ENCODE data around the gene ZNF324B.
"Not testable (repeated sequence)": the region's sequence is repeated elsewhere in the genome, so short reads cannot be mapped to it uniquely, and the experiment has no call there.

The ZNF324B gene

GRCh38 chr19:58466760-58467589 is 15.6 kb downstream of the ZNF324B start, which contains the start of gene ZNF324:
Gene ZNF324 (plus strand): TSS chr19:58467080. CDS start chr19:58469186, 2,106 bp downstream.
- peaks cover 4% of the 10 kb centered on the region for H3K36me3 Mint-ChIP-seq (ENCODE audit: low read depth)
- peaks cover 3% of the 10 kb centered on the region for H3K27me3 Mint-ChIP-seq (ENCODE audit: low read depth)
- peak within 1 kb of the TSS; percentile 87 to 89 (median 89) for H3K4me3 Mint-ChIP-seq
- peak within 1 kb of the TSS in 2 of 3 experiments; percentile 35 to 51 for H3K27ac Mint-ChIP-seq
- H3K9me3 Mint-ChIP-seq = no peaks in the 10 kb centered on the region
- TF ChIP-seq CTCF (IDR thresholded peaks at IDR 0.05; ENCODE audit: unreplicated experiment in 3 of 3) = no peak
- H3K4me1 Mint-ChIP-seq = peaks cover 12% of the 10 kb centered on the region

GRCh38 chr19:58468216-58468839 is 16.9 kb downstream of the ZNF324B start:
- peaks cover 3% of the 10 kb centered on the region for H3K27me3 Mint-ChIP-seq (ENCODE audit: low read depth)
- H3K36me3 Mint-ChIP-seq (ENCODE audit: low read depth) = peaks cover 11% of the 10 kb centered on the region
- peak overlapping the region; percentile 86 to 89 (median 87) for H3K4me3 Mint-ChIP-seq
- no peaks in the 10 kb centered on the region for H3K9me3 Mint-ChIP-seq
- no peak for TF ChIP-seq CTCF (IDR thresholded peaks at IDR 0.05; ENCODE audit: unreplicated experiment in 3 of 3)
- H3K4me1 Mint-ChIP-seq = peaks cover 12% of the 10 kb centered on the region
- H3K27ac Mint-ChIP-seq = no peak overlapping the region

DNA sequence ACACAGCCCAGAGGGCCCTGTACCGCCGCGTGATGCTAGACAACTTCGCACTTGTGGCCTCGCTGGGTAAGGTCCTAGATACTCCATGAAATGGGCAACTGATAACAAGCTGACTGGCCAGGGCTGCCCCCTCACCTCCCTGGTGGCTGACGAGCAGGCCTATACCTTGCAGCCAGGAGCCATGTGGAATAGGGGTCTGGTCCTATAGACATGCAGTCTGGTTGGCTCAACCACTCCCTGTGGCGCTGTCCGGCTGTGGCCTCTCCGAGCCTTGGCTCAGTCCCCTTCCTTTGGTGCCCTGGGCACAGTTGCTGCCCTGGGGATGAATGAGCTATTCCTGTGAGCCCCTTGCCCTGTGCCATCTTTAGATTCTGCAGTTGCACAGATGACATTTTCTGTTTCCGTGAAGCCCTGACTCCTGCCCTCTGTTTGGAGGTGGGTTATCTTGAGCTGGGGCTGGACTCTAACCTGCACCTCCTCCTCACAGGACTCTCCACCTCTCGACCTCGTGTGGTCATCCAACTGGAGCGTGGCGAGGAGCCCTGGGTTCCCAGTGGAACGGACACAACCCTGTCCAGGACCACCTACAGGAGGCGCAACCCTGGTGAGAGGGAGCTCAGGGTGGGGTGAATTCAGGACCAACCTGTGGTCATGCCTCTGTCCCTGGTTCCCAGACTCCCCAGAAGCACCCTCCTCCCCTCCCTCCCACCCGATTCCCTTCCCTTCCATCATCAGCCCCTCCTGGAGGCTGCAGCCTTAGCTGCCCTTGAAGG is 18.0 kb downstream of the ZNF324B start:
- H3K36me3 Mint-ChIP-seq (ENCODE audit: low read depth) = peaks cover 11% of the 10 kb centered on the region

DNA sequence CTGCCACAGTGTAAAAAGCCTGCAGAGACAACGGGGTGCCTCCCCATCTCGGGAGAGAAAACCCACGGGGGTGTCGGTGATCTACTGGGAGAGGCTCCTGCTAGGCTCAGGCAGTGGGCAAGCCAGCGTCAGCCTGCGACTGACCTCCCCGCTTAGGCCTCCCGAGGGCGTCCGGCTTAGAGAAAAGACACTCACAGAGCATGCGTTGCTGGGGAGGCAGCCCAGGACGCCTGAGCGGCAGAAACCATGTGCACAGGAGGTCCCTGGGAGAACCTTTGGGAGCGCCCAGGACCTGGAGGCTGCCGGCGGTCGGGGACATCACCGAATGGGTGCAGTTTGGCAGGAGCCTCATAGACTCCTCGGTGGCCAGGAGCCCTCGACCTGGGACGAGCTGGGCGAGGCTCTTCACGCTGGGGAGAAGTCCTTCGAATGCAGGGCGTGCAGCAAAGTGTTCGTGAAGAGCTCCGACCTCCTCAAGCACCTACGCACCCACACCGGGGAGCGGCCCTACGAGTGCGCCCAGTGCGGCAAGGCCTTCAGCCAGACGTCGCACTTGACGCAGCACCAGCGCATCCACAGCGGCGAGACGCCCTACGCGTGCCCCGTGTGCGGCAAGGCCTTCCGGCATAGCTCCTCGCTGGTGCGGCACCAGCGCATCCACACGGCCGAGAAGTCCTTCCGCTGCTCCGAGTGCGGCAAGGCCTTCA is 19.6 kb downstream of the ZNF324B start:
- H3K27ac Mint-ChIP-seq; H3K9me3 Mint-ChIP-seq; H3K27me3 Mint-ChIP-seq (ENCODE audit: low read depth): not testable (repeated sequence)
- Mint-ChIP-seq H3K4me3 (peak overlapping the region in 2 of 3 experiments; percentile 43 to 57), H3K4me1 (peaks cover 12% of the 10 kb centered on the region), H3K36me3 (ENCODE audit: low read depth) (peaks cover 11% of the 10 kb centered on the region)

More for the DNA sequence above, 18.0 kb downstream of the ZNF324B start:
- H3K27me3 Mint-ChIP-seq (ENCODE audit: low read depth) = peaks cover 3% of the 10 kb centered on the region
- TF ChIP-seq CTCF (IDR thresholded peaks at IDR 0.05; ENCODE audit: unreplicated experiment in 3 of 3) = no peak
- peaks cover 12% of the 10 kb centered on the region for H3K4me1 Mint-ChIP-seq
- H3K9me3 Mint-ChIP-seq = no peaks in the 10 kb centered on the region
- peak overlapping the region; percentile 86 to 89 (median 87) for H3K4me3 Mint-ChIP-seq
- H3K27ac Mint-ChIP-seq = no peak overlapping the region

DNA sequence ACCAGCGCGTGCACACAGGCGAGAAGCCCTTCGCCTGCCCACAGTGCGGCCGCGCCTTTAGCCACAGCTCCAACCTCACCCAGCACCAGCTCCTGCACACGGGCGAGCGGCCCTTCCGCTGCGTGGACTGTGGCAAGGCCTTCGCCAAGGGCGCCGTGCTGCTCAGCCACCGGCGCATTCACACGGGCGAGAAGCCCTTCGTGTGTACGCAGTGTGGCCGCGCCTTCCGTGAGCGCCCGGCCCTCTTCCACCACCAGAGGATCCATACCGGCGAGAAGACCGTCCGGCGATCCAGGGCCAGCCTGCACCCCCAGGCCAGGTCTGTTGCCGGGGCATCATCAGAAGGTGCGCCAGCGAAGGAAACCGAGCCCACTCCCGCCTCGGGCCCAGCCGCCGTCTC is 20.3 kb downstream of the ZNF324B start:
- Mint-ChIP-seq H3K36me3 (ENCODE audit: low read depth) (peaks cover 11% of the 10 kb centered on the region), H3K9me3 (no peaks in the 10 kb centered on the region), H3K27me3 (ENCODE audit: low read depth) (no peaks in the 10 kb centered on the region), H3K27ac (no peak overlapping the region), H3K4me1 (peaks cover 14% of the 10 kb centered on the region), H3K4me3 (no peak overlapping the region)
- no peak for TF ChIP-seq CTCF (IDR thresholded peaks at IDR 0.05; ENCODE audit: unreplicated experiment in 3 of 3)
